ENCODE results near the gene HDLBP. TPM values are rescaled to one million over a fixed set of nuclear protein-coding genes. Genes with fewer than 3 reads are reported as not detected.

HDLBP gene
- 731 and 793 TPM in 2 replicates for total RNA-seq

DNA sequence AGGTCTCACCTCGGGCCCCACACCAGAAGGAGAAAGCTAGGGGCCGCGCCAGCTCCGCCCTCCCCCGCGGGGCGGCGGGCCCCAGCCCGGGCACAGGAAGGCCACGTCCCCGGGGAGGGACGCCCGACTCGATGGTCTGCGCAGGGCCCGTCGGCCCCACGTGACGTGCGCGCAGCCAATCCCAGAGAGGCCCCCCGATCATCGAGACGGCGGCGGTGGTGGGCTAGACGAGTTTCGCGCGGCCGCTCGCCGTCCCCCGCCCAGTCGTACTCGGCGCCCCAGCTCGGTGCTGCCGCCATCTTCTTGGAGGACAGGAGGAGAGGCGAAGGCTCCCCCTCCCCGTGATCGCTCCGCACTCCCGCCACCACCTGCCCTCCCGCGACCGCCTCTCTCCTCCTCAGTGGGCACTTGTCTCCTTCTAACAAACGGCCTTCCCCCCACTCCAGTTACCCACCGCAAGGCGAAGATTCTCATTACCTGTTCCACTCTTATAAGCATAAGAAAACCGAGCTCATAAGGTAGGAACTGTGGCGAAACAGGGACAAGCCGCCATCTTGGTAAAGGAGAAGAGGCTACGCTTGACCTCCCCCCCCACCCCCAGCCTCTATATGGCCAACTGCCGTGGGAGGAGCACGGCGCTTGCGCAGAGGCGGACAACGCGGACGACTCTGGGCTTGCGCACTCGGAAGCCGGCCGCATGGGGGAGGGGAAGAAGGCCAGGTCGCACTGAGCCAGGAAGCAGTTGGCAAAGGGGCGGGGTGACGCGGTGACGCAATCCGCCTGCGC is at the start of gene HDLBP:
Gene HDLBP, minus strand, starts transcription at position 580 of the 786 bp plus-strand sequence. CDS start 48,803 bp downstream, outside the sequence.

DNA sequence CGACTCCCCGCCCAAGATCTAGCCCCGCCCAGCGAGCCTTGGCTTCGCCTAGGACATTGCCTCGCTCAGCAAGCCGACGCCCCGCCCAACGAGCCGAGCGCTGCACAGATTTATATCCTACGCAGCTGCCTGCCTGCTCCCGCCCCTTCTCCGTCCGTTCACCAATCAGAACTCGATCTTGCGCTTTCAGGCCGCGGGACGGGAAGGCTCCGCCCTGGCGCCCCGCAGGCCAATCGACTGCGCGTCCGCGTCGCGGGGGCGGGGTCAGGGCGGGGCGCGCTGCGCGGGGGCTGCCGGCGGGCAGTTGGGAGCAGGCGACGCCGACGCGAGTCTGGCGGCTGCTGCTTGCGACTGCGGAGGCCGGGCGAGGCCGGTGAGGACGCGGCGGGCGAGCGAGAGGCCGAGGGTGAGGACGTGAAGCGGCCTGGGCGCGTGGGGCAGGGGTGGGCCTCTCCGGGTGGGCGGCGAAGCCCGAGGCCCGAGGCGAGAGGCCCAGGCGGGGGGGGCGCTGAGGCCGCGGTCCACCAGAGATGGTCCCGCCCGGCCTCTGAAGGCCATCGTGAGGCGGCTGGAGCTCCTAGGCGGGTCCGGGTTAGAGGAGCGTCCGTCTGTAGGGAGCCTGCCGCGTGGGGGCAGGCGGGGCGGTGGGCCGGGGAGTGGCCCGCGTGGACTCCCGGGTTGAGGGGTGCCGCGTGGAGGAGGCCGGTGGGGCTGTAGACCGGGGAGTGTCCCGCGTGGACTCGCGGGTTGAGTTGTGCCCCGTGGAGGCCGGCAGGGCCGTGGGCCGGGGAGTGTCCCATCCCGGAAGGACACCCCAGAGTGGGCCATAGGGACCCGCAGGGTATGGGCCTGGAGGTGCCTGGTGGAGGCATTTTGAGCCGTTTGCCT is 40.8 kb upstream of the HDLBP start, which contains the start of gene FARP2:
Gene FARP2, plus strand, starts transcription at position 303 of the 888 bp plus-strand sequence. CDS start 16,823 bp downstream, outside the sequence.

DNA sequence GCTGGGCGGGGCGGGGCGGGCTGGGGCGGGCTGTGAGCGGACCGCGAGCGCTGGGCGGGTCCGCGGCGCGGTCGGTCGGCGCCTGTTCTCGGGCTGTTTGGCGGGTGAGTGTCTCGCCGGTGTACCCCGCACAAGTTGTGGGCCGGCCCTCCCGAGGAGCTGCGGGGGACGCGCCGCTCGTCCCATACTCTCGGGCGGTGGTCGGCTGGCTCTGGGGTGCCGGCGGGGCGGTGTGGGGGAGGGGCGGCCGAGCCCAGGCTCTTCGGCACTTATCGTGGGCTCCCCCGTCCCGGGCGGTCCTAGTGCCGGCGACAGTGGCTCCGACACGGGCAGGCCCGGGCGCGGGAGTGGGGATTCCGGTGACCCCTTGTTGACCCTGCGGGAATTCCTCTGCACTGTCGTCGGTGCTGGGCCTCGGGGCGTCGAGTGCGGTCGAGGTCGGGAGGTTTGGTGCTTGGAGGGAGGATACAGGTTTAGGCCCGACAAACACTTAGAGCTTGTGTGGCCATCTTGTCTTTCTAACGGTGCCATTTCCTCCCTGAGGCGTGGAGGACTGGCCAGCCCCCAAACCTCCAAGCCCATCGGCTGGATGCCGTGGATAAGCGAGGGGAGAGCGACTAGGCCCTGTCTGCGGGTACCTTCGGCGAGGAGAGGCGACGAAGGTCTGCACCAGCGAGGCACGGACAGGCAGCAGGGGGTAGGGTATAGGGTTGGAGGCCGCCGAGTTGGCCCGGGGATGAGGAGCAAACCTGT is 583 bp upstream of the HDLBP start, which contains the start of gene SEPTIN2:
Gene SEPTIN2, plus strand, starts transcription at position 47 of the 753 bp plus-strand sequence. CDS start 8,308 bp downstream, outside the sequence.

GRCh38 chr2:241188361-241189092 is 126.9 kb downstream of the HDLBP start, which contains the start of gene ANO7:
Gene ANO7 (plus strand): TSS chr2:241188677. CDS start chr2:241190064, 1,387 bp downstream.

Other genes with a start within 250 kb of the HDLBP start
- 20.5 and 21.6 TPM in 2 replicates for gene MTERF4, start 213.4 kb downstream of the HDLBP start, total RNA-seq
- gene PASK, start 166.2 kb downstream of the HDLBP start, total RNA-seq, result 0.81 and 1.8 TPM in 2 replicates
- 53.0 and 60.9 TPM in 2 replicates for gene PPP1R7, start 165.2 kb downstream of the HDLBP start, total RNA-seq
- gene ANO7, start 127.0 kb downstream of the HDLBP start, total RNA-seq, result 0.73 and 1.00 TPM in 2 replicates
- gene SEPTIN2, start 253 bp upstream of the HDLBP start, total RNA-seq, result 349 and 408 TPM in 2 replicates
- gene FARP2, start 40.6 kb upstream of the HDLBP start, total RNA-seq, result 21.2 and 24.0 TPM in 2 replicates
- gene STK25, start 192.9 kb upstream of the HDLBP start, total RNA-seq, result 77.5 and 146 TPM in 2 replicates
- 56.0 and 61.0 TPM in 2 replicates for gene BOK, start 243.1 kb upstream of the HDLBP start, total RNA-seq